Measurements from ENCODE around the gene BUD13.
A peak's percentile ranks its signal among the peaks of the same experiment; 100 is the strongest.
"Not testable (repeated sequence)": the region's sequence is repeated elsewhere in the genome, so short reads cannot be mapped to it uniquely, and the experiment has no call there.

BUD13 gene, protein sequence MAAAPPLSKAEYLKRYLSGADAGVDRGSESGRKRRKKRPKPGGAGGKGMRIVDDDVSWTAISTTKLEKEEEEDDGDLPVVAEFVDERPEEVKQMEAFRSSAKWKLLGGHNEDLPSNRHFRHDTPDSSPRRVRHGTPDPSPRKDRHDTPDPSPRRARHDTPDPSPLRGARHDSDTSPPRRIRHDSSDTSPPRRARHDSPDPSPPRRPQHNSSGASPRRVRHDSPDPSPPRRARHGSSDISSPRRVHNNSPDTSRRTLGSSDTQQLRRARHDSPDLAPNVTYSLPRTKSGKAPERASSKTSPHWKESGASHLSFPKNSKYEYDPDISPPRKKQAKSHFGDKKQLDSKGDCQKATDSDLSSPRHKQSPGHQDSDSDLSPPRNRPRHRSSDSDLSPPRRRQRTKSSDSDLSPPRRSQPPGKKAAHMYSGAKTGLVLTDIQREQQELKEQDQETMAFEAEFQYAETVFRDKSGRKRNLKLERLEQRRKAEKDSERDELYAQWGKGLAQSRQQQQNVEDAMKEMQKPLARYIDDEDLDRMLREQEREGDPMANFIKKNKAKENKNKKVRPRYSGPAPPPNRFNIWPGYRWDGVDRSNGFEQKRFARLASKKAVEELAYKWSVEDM

DNA sequence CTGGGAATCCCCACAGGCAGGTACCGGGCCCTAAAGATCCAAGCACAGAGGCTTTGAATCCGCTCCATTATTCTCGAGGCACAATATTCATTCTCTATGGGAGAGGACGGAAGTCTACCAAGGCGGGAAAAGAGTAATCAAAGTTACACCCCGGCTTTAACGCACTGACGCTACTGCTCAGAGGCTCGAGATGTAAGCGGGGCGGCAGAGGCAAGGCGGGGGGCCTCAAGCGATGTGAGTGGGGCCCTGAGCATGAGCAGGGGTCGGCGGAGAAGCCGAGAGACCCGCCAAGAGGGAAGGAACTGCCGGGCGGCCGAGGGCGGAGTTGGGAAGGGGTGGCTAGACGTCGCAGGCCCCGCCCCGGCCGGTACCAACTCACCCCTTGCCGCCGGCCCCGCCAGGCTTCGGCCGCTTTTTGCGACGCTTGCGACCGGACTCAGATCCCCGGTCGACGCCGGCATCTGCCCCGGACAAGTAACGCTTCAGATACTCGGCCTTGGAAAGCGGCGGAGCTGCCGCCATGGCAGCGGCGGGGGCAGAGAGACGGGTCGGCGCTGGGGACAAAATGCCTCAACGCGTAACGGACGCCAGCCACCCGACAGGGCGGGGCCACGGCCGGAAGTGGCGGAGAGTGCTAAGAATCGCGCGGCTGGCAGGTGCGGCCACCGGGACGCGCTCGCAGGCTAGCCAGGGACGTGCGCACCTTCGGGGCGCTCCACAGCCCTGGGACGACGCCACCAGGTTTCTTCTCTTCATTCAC lies at the start of gene BUD13:
Gene BUD13 (minus strand): TSS at position 545 of the 760 bp plus-strand sequence. CDS start 23 bp downstream, at position 522.
- DNase-seq, result peak; percentile 95

DNA sequence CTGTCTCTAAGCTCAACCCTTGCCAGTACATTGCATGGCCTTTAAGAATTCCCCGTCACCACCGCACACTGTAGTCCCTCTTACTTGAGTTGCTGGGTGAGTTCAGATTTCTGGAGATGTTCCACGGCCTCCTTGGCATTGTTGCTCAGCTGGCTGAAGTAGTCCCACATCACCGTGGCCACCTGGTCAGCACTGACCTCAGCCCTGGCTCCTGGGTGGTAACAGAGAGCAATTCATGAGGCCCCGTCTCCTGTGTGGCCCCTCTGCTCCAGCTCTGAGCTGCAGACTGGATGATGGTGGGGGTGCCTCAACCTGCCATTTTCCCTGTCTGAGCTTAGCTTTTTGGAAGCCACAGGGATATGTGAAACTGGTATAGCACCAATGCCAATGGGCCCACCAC lies 49.8 kb upstream of the BUD13 start:
- DNase-seq, result no peak

DNA sequence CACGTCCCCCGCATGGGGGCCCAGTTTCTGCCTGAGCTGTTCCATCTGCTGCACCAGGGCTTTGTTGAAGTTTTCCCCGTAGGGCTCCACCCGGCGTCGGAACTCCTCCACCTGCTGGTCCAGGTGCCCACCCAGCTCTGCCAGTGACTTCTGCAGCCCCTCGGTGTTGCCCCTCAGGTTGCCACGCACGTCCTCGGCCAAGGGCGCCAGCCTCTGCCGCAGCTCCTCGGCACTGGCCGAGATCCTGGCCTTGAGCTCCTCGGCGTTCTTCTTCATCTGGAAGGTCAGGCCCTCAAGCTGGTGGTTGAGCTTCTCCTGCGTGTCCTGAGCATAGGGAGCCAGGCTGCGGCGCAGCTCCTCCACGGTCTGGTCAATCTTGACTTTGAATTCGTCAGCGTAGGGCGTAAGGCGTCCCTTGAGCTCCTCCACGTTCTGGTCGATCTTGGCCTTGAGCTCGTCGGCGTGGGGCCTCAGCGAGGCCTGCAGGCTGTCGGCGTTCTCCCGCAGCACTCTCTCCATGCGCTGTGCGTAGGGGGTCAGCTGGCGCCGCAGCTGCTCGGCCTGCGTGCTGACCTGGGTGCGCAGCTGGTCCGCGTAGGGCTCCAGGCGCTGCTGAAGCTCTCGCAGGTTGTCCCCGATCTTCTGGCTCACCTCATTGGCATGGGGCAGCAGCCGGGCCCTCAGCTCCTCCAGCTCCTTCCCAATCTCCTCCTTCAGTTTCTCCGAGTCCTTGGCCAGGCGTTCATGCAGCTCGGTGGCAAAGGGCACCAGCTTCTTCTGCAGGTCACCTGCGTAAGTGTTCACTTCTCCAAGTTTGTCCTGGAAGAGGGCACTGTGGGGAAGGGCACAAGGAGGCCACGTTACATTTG lies 48.5 kb upstream of the BUD13 start:
- no peak for DNase-seq

DNA sequence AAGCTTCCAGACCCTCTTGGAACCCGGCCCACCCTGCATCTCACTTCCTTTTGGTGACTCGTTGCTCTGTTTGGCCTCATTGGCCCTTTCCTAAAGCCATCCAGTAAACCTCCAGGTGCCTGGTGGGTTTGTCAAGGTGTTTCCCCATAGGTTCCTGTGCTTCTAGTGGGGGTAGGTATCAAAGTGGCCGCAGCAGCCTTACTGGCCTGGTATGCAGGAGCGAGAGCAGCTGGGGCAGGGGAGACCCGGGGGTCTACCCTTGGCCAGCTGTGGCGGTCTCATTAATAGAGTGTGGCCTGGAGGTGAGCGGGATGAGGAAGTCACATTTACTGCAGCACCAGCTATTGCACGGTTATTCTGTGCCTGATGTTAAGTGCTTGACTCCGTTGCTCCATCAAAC lies 46.3 kb upstream of the BUD13 start:
- no peak for DNase-seq

DNA sequence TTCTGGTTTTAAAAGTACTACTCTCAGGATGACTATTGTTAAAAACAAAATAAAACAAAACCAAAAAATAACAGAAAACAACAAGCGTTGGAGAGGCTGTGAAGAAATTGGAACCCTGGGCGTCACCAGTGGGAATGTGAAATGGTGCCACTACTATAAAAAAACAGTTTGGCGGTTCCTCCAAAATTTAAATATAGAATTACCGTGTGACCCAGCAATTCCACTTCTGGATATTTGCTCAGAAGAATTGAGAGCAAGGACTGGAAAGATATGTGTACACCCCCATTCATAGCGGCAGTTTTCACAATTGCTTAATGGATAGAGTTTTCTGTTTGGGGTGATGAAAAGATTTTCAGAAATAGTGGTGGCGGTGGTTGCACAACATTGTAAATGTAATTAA lies 41.7 kb upstream of the BUD13 start:
- no peak for DNase-seq

DNA sequence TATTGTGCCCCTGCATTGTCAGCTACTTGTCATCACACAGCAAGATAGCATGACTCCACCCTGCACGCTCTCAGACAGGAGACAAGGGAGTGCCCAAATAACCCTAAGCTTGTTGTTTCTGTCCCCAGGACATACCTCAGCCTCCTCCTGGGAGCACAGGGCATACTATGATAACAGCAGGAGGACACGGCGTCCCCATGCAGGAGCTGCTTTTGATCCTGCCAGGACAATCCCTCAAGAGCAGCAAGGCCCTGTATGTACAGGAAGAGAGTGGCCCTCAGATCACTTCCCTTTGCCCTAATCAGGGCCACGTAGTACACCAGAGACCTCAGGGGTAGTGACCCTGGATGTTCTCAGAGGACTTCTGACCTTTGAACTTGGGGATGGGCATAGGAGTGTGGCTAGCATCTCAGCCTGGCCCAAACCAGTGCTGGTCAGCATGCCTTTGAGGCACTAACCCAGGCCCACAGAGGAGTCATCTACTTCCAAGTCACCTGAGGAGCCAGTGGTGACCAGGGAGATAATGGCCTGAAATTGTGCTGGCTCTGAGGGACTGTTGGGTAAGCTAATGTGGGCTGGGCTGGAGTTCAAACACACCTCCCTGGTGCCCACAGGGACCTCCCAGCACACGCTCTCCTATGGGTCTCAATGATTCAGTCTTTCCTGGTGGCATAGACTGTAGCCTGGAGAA lies 41.1 kb upstream of the BUD13 start:
- no peak for DNase-seq

DNA sequence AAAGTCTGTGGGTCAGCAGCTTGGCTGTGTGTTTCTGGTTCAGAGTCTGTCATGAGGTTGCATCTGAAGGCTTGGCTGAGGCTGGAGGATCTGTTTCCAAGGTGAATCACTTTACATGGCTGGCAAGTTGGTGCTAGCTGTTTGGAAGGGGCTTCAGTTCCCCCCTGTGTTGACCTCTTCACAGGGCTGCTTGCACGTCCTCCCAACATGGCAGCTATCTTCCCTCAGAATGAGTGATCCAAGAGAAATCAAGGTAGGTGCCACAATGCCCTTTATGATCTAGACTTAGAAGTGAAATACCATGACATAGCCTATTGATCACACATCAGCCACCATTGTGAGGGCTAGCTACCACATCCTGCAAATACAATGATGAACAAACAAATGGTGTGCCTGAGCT lies 40.4 kb upstream of the BUD13 start:
- no peak for DNase-seq

DNA sequence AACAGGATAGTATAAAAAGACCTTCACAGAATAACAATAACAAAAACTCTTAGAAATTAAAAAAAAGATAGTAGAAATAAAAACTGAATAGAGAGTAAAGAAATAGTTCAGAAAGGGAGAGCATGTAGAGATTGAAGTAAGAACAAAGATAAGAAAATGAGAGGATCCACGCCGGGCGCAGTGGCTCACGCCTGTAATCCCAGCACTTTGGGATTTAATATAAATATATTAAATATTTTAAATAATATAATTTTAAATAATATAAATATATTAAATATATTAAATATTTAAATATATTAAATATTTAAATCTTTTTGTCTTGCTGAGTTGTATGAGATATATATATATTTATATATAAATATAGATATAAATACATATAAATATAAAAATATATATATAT lies 39.3 kb upstream of the BUD13 start:
- DNase-seq, result no peak

DNA sequence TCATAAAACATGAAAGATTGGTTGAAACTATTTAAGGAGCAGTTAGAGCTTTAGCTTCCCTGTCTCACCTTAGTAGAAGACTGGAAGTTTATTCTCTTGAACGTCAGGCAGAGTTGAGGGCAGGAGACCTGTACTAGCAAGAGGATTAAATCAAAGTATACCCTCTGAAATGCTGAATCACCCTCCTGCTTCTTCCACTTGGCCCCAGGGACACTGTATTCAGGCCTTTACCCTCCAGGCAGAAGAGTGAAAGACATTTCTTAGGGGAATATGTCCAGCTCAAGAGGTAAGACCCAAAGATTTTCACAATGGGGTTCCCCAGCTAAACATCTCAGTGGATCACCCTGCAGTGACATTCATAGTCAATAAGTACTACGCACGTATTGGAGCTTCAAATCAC lies 38.4 kb upstream of the BUD13 start:
- DNase-seq, result no peak

DNA sequence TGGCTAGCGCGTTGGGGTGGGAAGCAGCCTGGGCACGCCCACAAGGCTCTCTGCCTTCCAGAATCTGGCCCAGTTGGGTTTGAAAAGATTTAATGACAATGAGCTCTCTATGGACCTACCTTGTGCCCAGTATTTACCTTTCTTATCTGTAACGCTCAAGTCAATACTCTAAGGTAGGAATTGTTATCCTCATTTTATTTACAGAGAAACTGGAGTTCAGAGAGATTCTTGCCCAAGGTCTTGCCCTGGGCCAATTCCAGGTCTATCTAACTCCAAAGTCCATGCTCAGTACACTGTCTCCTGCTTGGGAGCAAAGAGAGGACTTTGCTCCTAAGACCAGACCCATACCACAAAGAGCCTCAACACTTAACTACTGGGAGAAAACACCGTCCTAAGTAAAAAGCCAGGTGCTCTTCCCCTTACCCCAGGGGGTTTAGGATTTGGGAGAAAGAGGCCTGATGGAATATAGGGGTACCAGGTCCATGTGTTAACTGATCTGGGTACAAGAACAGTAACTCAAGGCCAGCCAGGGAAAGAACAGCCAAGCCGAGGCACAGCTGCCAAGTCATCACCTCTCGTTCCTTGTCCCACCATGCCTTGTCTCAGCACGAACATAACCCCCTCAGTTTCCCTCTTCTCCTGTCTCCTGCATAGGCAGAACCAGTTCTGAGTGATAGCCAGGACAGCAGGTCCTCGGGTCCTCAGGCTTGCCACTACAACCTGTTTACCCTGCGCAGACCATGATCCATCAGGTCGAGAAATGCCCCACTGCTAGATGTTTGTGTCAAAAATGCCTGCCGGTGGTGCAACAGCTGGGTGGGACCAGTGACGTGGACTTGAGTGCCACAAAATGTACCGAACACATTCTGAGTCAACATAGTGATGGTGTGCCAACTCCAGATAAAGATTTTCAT lies 35.7 kb upstream of the BUD13 start:
- no peak for DNase-seq

DNA sequence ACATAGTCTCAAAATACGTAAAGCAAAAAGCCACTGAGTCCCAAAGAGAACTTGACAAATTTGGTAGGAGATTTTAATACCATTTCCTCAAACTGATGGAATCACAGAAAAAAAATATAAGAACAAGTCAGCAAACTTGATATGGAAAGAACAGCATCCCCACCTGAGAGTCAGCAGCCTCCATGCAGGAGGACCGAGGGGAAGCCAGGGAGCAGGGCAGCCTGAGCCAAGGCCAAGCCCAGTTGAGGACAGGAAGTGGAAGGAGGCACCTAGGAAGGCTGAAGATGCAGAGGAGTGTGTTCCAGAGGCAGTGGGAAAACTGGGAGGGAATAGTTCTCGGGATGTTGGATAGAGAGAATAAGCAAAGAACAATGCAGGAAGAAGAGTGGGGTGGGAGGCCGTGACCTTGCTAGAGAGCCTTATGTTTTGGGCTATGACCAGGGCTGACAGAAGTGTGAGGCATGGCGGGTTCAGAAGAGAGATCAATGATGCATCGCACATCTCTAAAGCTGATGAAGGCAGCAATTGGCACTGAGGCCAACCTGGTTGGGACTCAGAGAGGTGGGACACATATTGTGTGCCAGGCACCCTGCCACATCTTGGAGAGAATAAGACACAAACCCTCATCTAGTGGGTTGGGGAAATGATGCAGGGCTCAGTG lies 34.9 kb upstream of the BUD13 start:
- DNase-seq, result no peak

DNA sequence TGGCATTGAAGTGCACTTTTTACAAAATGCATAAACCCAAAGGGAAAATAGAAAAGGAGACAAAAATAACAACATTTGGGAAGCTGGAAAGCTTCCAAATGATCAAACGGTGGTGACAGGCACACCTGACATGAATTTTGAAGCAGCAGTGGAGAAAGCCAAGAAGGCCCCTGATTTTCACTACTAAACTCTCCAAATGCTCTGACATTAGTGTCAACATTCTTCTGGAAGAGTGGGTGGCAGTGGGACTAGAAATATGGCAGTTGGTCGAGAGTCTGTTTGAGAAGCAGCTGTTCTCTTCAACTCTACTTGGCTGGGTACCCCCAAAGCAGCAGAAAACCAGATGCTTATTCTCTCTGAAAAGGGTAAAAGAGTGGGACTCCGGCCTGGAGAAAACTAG lies 31.2 kb upstream of the BUD13 start:
- no peak for DNase-seq

DNA sequence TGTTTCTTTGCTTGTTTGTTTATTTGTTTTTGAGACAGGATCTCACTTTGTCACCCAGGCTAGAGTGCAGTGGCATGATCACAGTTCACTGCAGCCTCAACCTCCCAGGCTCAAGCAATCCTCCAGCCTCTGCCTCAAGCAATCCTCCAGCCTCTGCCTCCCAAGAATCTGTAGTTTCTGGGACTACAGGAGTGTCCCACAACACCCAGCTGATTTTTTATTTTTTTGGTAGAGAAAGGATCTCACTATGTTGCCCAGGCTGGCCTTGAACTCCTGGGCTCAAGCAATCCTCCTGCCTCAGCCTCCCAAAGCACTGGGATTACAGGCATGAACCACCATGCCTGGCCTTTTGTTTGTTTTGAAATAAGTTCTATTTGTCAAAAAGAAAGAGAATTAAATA lies 28.9 kb upstream of the BUD13 start:
- not testable (repeated sequence) for DNase-seq

DNA sequence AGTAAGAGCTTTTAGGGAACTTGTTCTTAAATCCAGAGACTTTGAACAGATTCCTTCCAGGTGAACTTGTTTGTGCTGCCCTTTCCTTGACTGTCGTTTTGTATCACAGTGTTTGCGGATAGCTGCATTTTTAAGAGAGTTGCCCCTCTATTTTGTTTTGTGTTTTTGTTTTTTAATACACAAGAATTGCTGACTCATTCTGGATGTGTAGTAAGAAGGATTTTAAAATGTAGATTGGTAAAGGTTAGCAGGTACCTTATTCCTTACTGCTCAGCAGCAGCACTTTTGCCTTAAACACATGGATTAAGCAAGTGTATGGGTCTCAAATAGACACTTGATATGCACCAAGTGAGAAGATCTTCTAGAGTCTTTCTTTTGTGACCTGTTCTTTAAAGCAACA lies 27.8 kb upstream of the BUD13 start:
- DNase-seq, result no peak

DNA sequence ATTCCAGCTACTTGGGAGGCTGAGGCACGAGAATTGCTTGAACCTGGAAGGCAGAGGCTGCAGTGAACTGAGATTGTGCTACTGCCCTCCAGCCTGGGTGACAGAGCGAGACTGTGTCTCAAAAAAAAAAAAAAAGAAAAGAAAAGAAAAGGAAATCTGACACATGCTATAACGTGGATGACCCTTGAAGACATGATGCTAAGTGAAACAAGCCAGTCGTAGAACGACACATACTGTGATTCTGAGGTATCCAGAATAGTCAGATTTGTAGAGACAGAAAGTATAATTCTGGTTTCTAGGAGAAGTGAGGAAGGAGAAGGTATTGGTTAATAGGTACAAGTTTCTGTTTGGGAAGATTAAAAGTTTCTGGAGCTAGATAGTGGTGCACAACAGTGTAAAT lies 25.6 kb upstream of the BUD13 start:
- DNase-seq, result no peak

DNA sequence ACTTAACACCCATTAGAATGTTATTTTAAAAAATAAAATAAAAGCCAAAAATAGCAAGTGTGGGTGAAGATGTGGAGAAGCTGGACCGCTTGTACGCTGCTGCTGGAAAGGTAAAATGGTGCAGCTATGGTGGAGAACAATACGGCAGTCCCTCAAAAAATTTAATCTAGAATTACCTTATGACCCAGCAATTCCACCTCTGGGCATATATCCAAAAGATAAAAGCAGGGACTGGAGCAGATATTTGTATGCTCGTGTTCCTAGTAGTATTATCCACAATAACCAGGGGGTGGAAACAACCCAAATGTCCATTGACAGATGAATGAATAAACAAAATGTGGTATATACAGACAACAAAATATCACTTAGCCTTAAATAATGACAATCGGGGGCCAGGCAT lies 25.0 kb upstream of the BUD13 start:
- DNase-seq, result no peak

DNA sequence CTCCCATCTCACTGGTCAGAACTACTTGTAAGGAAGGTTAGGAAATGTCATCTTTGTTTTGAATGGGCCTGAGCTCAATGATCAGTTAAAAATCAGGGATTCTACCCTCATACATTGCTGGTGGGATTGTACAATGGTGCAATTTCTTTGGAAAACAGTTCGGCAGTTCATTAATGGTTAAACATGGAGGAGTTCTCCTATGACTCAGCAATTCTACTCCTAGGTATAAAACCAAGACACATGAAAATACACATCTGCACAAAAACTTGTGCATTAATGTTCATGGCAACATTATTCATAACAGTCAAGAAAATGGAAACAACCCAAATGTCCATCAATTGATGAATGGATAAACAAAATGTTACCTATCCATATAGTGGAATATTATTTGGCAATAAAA lies 23.8 kb upstream of the BUD13 start:
- DNase-seq, result no peak

DNA sequence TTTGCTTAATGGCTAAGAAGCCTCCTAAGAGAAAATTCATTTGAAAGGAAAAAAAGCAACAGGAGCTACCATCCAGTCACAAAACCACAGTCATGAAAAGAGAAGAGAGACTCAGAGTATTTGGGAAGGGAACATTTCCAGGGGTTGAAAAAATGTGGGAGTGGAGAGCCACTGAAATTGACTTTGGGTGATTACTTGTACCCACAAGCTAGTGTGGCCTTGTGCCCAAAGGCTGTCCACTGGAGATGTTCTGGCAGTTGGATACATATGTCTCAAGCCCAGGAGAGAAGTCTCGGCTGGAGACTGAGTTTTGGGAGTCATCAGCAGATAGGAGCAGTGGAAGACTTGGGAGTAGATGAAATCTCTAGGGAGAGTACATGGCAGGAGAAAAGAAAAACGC lies 22.1 kb upstream of the BUD13 start:
- DNase-seq, result no peak

DNA sequence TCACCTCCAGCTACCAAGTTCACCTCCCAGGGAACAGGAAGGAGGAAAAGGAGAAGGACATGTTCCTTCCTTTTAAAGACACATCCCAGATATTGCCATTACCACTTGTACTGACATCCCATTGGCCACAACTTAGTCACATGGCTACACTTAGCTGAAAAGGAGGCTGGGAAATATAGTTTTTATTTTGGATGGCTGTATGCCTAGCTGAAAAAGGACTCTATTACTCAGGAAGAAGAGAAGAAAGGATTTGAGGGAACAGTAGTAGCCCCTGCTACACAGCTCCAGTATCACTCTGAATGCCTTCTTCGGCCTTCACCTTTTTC lies 20.9 kb upstream of the BUD13 start:
- DNase-seq, result no peak

DNA sequence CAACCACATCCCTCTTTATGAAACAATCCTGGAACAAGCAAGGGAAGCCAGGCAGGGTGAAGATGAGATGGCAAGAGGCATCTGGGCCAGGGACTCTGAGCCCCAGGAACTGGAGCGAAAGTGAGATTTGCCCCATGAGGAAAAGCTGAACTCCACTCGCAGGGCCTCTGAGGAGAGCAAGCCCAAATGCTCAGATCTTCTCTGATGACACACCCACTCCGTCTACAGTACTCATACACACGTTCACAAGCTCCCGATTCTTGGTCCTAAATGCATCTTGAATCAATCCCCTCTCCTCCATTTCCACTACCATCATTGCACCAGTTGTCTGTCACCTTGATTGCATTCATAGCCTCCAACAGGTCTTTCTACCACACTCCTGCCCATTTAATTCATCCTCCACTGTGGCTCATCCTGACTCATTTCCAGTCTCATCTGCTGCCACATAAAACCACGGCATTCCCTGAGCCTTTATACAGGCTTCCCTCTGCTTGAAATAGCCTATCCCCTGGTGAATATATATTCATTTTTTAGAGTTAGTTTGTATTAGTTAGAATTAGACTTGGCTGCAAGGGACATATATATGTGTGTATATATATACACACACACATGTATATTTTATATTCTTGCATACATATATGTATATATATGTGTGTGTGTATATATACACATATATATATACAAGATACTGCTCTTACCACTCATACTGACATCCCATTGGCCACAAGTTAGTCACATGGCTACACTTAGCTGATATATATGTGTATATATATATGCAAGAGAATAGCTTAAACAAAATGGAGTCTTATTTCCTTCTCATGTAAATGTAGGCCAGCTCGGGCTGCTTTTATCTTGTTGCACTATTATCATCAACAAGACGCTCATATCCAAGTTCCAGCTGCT lies 20.3 kb upstream of the BUD13 start:
- no peak for DNase-seq
